Endothelial cell of umbilical vein (primary cell): Measurements from ENCODE around the gene UAP1L1. TPM values are rescaled to one million over a fixed set of nuclear protein-coding genes. Genes with fewer than 3 reads are reported as not detected.

Experiments
- BruUV-seq: library from RNA; stranded (reverse); fragments of 400-500 nt; replicated peaks from 2 replicates; lab custom pipeline; 2021; lab: Mats Ljungman, UMichigan
- CTCF ChIA-PET: fragments of 300-600, 350-600 bp; sonication (Branson Sonifier 250); formaldehyde crosslinking; loops from one replicate; lab custom pipeline; 2021; ENCODE audit warnings: antibody characterized with exemption, inconsistent platforms; lab: Charles Lee
- POLR2A ChIA-PET: fragments of 300-600, 350-600 bp; sonication (Branson Sonifier 250); formaldehyde crosslinking; loops from one replicate; lab custom pipeline; 2021; ENCODE audit warnings: antibody characterized with exemption, inconsistent platforms; lab: Charles Lee
- DNase-seq: peaks from one replicate; pipeline ENCODE4 v3.0.0-alpha.2; 2011; ENCODE audit warnings: low read depth, low spot score
- FAIRE-seq: peaks from 2 replicates; lab custom pipeline; 2011; peaks lifted over from hg19 to GRCh38; lab: Jason Lieb, UNC
- H2AFZ ChIP-seq: 2 replicates; pipeline ENCODE4 v1.6.0; 2012; ENCODE audit warnings: low read depth, low read length, control low read depth, inconsistent platforms
- H3K27ac ChIP-seq: 2 replicates; pipeline ENCODE4 v1.5.1; 2011; ENCODE audit warnings: low read depth, mild to moderate bottlenecking, control low read depth, low read length, moderate library complexity; ENCODE audit not compliant: insufficient read depth
- H3K27me3 ChIP-seq, 2 experiments: 2 replicates each; pipeline versions ENCODE4 v1.6.0 to v1.6.1; 2011; ENCODE audit warnings: low read length in 2 of 2, mixed read lengths in 1 of 2; ENCODE audit not compliant: control insufficient read depth in 2 of 2, insufficient read depth in 2 of 2
- H3K36me3 ChIP-seq, 2 experiments: 2 replicates in 1 of 2; 3 replicates in 1 of 2; pipeline ENCODE4 v1.5.1; 2011; ENCODE audit warnings: low read length in 2 of 2, mild to moderate bottlenecking in 1 of 2, moderate library complexity in 1 of 2; ENCODE audit not compliant: control insufficient read depth in 2 of 2, insufficient read depth in 2 of 2; ENCODE audit errors: extremely low read depth in 1 of 2
- H3K4me1 ChIP-seq: 3 replicates; pipeline ENCODE4 v1.5.1; 2011; ENCODE audit warnings: mild to moderate bottlenecking, low read length; ENCODE audit not compliant: control insufficient read depth, insufficient read depth; ENCODE audit errors: extremely low read depth
- H3K4me2 ChIP-seq: 2 replicates; pipeline ENCODE4 v1.6.1; 2011; ENCODE audit warnings: low read length, control low read depth, mixed read lengths; ENCODE audit not compliant: insufficient read depth
- H3K4me3 ChIP-seq, 3 experiments: fragments of 200-600 bp in 1 of 3; sonication (generic), shearing (Covaris generic) in 1 of 3; replicated peaks in 1 of 3; 2 replicates each; pipeline ENCODE4 v1.5.1; 2011 to 2016; ENCODE audit warnings: control low read depth in 3 of 3, low read length in 3 of 3, mild to moderate bottlenecking in 2 of 3, inconsistent platforms in 1 of 3, low read depth in 1 of 3, moderate library complexity in 1 of 3; ENCODE audit not compliant: insufficient read depth in 1 of 3
- H3K79me2 ChIP-seq: 2 replicates; pipeline ENCODE4 v1.6.0; 2012; ENCODE audit warnings: low read length, inconsistent platforms; ENCODE audit not compliant: control insufficient read depth, insufficient read depth
- H3K9ac ChIP-seq: replicated peaks from 2 replicates; pipeline ENCODE3; 2011; ENCODE audit warnings: low read length, control low read depth; ENCODE audit not compliant: insufficient read depth; ENCODE audit errors: extremely low read depth
- H3K9me1 ChIP-seq: replicated peaks from 3 replicates; pipeline ENCODE4 v1.6.0; 2011; ENCODE audit warnings: mild to moderate bottlenecking, low read length; ENCODE audit not compliant: control insufficient read depth, insufficient read depth; ENCODE audit errors: extremely low read depth
- H3K9me3 ChIP-seq: replicated peaks from 2 replicates; pipeline ENCODE4 v1.5.1; 2012; ENCODE audit warnings: low read length, inconsistent platforms; ENCODE audit not compliant: control insufficient read depth, insufficient read depth
- H4K20me1 ChIP-seq: replicated peaks from 2 replicates; pipeline ENCODE3; 2011; ENCODE audit warnings: mild to moderate bottlenecking, low read length; ENCODE audit not compliant: control insufficient read depth, insufficient read depth; ENCODE audit errors: extremely low read depth
- CTCF ChIP-seq, 2 donors: IDR thresholded peaks; 1 replicate in 1 of 2; 2 replicates in 1 of 2; pipeline ENCODE4 v1.5.1; 2011; ENCODE audit warnings: low read length in 2 of 2, mild to moderate bottlenecking in 2 of 2, moderate library complexity in 2 of 2, control low read depth in 1 of 2, inconsistent platforms in 1 of 2, low read depth in 1 of 2; ENCODE audit not compliant: insufficient read depth in 1 of 2; ENCODE audit errors: extremely low read depth in 1 of 2
- EZH2 ChIP-seq: IDR thresholded peaks from 2 replicates; pipeline ENCODE4 v1.6.1; 2012; ENCODE audit warnings: borderline replicate concordance, low read depth, mild to moderate bottlenecking, moderate library complexity, low read length, inconsistent platforms; ENCODE audit not compliant: severe bottlenecking
- FOS ChIP-seq: IDR thresholded peaks from 2 replicates; pipeline ENCODE4 v1.6.1; 2011; ENCODE audit warnings: mild to moderate bottlenecking, low read length, moderate library complexity, borderline replicate concordance; ENCODE audit not compliant: insufficient read depth
- GATA2 ChIP-seq: IDR thresholded peaks from 2 replicates; pipeline ENCODE4 v1.7.0; 2011; ENCODE audit warnings: low read depth, mild to moderate bottlenecking, moderate library complexity, mixed read lengths, low read length; ENCODE audit not compliant: insufficient read length, insufficient read depth
- JUN ChIP-seq: IDR thresholded peaks from 2 replicates; pipeline ENCODE4 v1.6.1; 2011; ENCODE audit warnings: borderline replicate concordance, low read depth; ENCODE audit not compliant: insufficient read length, insufficient read depth
- MAX ChIP-seq: IDR thresholded peaks from 2 replicates; pipeline ENCODE4 v1.6.1; 2011; ENCODE audit not compliant: insufficient read depth, insufficient read length
- MYC ChIP-seq: IDR thresholded peaks from one replicate; pipeline ENCODE4 v1.6.1; 2011; ENCODE audit warnings: mild to moderate bottlenecking, low read depth, low read length
- POLR2A ChIP-seq: IDR thresholded peaks from 2 replicates; pipeline ENCODE4 v1.6.1; 2012; ENCODE audit warnings: low read depth, mild to moderate bottlenecking, control low read depth, low read length
- POLR2AphosphoS5 ChIP-seq: IDR thresholded peaks from 2 replicates; pipeline ENCODE4 v1.6.1; 2012; ENCODE audit warnings: low read depth, mild to moderate bottlenecking, control low read depth, low read length, moderate library complexity; ENCODE audit not compliant: insufficient read depth
- dilution Hi-C: fragments of 300-500 bp; cut with MboI; formaldehyde crosslinking; loops from one replicate; pipeline ENCODE4 v1.15.0; 2019; ENCODE audit warnings: low sequenced_read_pairs; ENCODE audit not compliant: extremely low pct_ligation_motif_present
- intact Hi-C: fragments of 100-400 bp; cut with micrococcal nuclease; formaldehyde crosslinking; loops from one replicate; pipeline ENCODE4 v1.10.0; 2022
- polyA plus RNA-seq, 4 experiments: library from polyadenylated mRNA; depleted of rRNA in 3 of 4; stranded (reverse) in 3 of 4; unstranded in 1 of 4; fragments of >200 nt; gene quantifications; 2 replicates each; pipeline versions ENCODE4 v1.2.1 to v1.2.3, GENCODE V29; 2011 to 2012; ENCODE audit warnings: missing spikeins in 1 of 4
- small RNA-seq: library from RNA; depleted of rRNA; stranded (forward); fragments of <200 nt; gene quantifications from one replicate; pipeline ENCODE3, GENCODE V24; 2012; ENCODE audit warnings: low replicate concordance, low read depth; ENCODE audit not compliant: insufficient read depth, insufficient read length
- total RNA-seq: library from RNA; stranded (reverse); gene quantifications from 2 replicates; pipeline ENCODE4 v1.2.3, GENCODE V29; 2021

UAP1L1 gene
- total and polyA plus RNA-seq, 2 donors (not counting 3 experiments of a cell fraction or from before 2014, with no cell fraction given) = 26.0 to 41.7 TPM

GRCh38 chr9:137130176-137130755 is 52.9 kb downstream of the UAP1L1 start:
- Histone ChIP-seq H3K4me3 (peak overlapping the region; percentile 39 to 63 (median 51)), H3K27me3 (no peaks in the 10 kb centered on the region), H3K4me1 (peaks cover 26% of the 10 kb centered on the region), H3K9me1 (no peaks in the 10 kb centered on the region), H2AFZ (peak overlapping the region; percentile 85), H3K36me3 (no peaks in the 10 kb centered on the region), H3K79me2 (peaks cover 20% of the 10 kb centered on the region), H3K4me2 (peak overlapping the region; percentile 71), H3K9ac (peak overlapping the region; percentile 38), H4K20me1 (no peaks in the 10 kb centered on the region), H3K9me3 (no peaks in the 10 kb centered on the region), H3K27ac (peak overlapping the region; percentile 40)
- POLR2A ChIA-PET = interaction anchor here (0.6 to 1.3 kb wide), 6 partner anchors 15 to 152 kb away, joined by 3 to 9 read pairs (median 4); partner anchors contain the start of genes NPDC1, TPRN and TUBB4B
- DNase-seq = no peak
- intact Hi-C loops = loop anchor here (1.0 kb wide), 1 partner anchor 93 kb away; no protein-coding TSS in a partner anchor
- no peak for TF ChIP-seq CTCF (IDR thresholded peaks at IDR 0.05; ENCODE audit: extremely low read depth in 1 of 2, insufficient read depth in 1 of 2, low read depth in 1 of 2, low read length in 2 of 2)
- no peak for TF ChIP-seq POLR2A
- TF ChIP-seq EZH2 = no peak
- no peak for TF ChIP-seq FOS
- no peak for TF ChIP-seq POLR2AphosphoS5
- no peak for TF ChIP-seq JUN
- TF ChIP-seq MAX = no peak
- no peak for TF ChIP-seq MYC
- no peak for TF ChIP-seq GATA2
- dilution Hi-C loops = no loop called here
- BruUV-seq = TSS peak; percentile 65
- peak; percentile 18 for FAIRE-seq
- CTCF ChIA-PET = interaction anchor here (0.8 to 3.3 kb wide), 14 partner anchors 9 to 106 kb away, joined by 3 to 17 read pairs (median 4); partner anchors contain the start of genes DPP7, GRIN1 and RNF224

Small RNAs within 50 kb of the gene (small RNA-seq; reads per million reads assigned to genes)
- gene RF00153 = not detected

Other genes with a start within 250 kb of the UAP1L1 start
Only the 30 nearest of the 36 such genes appear.
- 21.5 and 23.1 TPM in 2 replicates for gene TRAF2, start 191.0 kb upstream of the UAP1L1 start, total RNA-seq
- gene TRAF2, start 191.0 kb upstream of the UAP1L1 start, polyA plus RNA-seq = 10.3 and 10.9 TPM in 2 replicates
- gene FBXW5, start 132.8 kb upstream of the UAP1L1 start, total RNA-seq = 95.6 and 97.3 TPM in 2 replicates
- 151 and 209 TPM in 2 replicates for gene FBXW5, start 132.8 kb upstream of the UAP1L1 start, polyA plus RNA-seq
- 1.4 and 1.9 TPM in 2 replicates for gene C8G, start 132.3 kb upstream of the UAP1L1 start, total RNA-seq
- 0.47 and 0.70 TPM in 2 replicates for gene C8G, start 132.3 kb upstream of the UAP1L1 start, polyA plus RNA-seq
- gene LCN12, start 125.2 kb upstream of the UAP1L1 start, total RNA-seq = 0.35 TPM in 1 of 2 replicates, not detected in the other
- gene LCN12, start 125.2 kb upstream of the UAP1L1 start, polyA plus RNA-seq = 0.52 and 0.62 TPM in 2 replicates
- gene PTGDS, start 100.0 kb upstream of the UAP1L1 start, total RNA-seq = not detected in 2 replicates
- not detected in 2 replicates for gene PTGDS, start 100.0 kb upstream of the UAP1L1 start, polyA plus RNA-seq
- gene LCNL1, start 94.5 kb upstream of the UAP1L1 start, total RNA-seq = not detected in 2 replicates
- not detected in 2 replicates for gene LCNL1, start 94.5 kb upstream of the UAP1L1 start, polyA plus RNA-seq
- gene PAXX, start 85.1 kb upstream of the UAP1L1 start, total RNA-seq = 35.0 and 38.7 TPM in 2 replicates
- gene PAXX, start 85.1 kb upstream of the UAP1L1 start, polyA plus RNA-seq = 34.0 and 49.9 TPM in 2 replicates
- not detected in 2 replicates for gene CLIC3, start 80.9 kb upstream of the UAP1L1 start, total RNA-seq
- 2.3 and 4.1 TPM in 2 replicates for gene CLIC3, start 80.9 kb upstream of the UAP1L1 start, polyA plus RNA-seq
- gene ABCA2, start 49.3 kb upstream of the UAP1L1 start, total RNA-seq = 20.0 and 23.4 TPM in 2 replicates
- 29.1 and 41.2 TPM in 2 replicates for gene ABCA2, start 49.3 kb upstream of the UAP1L1 start, polyA plus RNA-seq
- not detected in 2 replicates for gene FUT7, start 45.4 kb upstream of the UAP1L1 start, total RNA-seq
- gene FUT7, start 45.4 kb upstream of the UAP1L1 start, polyA plus RNA-seq = not detected in 2 replicates
- 157 and 181 TPM in 2 replicates for gene NPDC1, start 31.3 kb upstream of the UAP1L1 start, total RNA-seq
- gene NPDC1, start 31.3 kb upstream of the UAP1L1 start, polyA plus RNA-seq = 115 and 144 TPM in 2 replicates
- gene ENTPD2, start 23.5 kb upstream of the UAP1L1 start, total RNA-seq = not detected in 2 replicates
- gene ENTPD2, start 23.5 kb upstream of the UAP1L1 start, polyA plus RNA-seq = 0.03 TPM in 1 of 2 replicates, not detected in the other
- 24.3 and 27.8 TPM in 2 replicates for gene SAPCD2, start 7.0 kb upstream of the UAP1L1 start, total RNA-seq
- gene SAPCD2, start 7.0 kb upstream of the UAP1L1 start, polyA plus RNA-seq = 11.5 and 13.2 TPM in 2 replicates
- 67.7 and 75.3 TPM in 2 replicates for gene MAN1B1, start 9.5 kb downstream of the UAP1L1 start, total RNA-seq
- 81.0 and 83.3 TPM in 2 replicates for gene MAN1B1, start 9.5 kb downstream of the UAP1L1 start, polyA plus RNA-seq
- 118 and 149 TPM in 2 replicates for gene DPP7, start 37.2 kb downstream of the UAP1L1 start, total RNA-seq
- 200 and 247 TPM in 2 replicates for gene DPP7, start 37.2 kb downstream of the UAP1L1 start, polyA plus RNA-seq
- gene GRIN1, start 61.6 kb downstream of the UAP1L1 start, total RNA-seq = not detected in 2 replicates
- not detected in 2 replicates for gene GRIN1, start 61.6 kb downstream of the UAP1L1 start, polyA plus RNA-seq
- not detected in 2 replicates for gene LRRC26, start 92.5 kb downstream of the UAP1L1 start, total RNA-seq
- 0.08 TPM in 1 of 2 replicates, not detected in the other for gene LRRC26, start 92.5 kb downstream of the UAP1L1 start, polyA plus RNA-seq
- gene TMEM210, start 94.5 kb downstream of the UAP1L1 start, total RNA-seq = not detected in 2 replicates
- gene TMEM210, start 94.5 kb downstream of the UAP1L1 start, polyA plus RNA-seq = not detected in 2 replicates
- 69.2 and 70.0 TPM in 2 replicates for gene ANAPC2, start 111.0 kb downstream of the UAP1L1 start, total RNA-seq
- 44.8 and 57.5 TPM in 2 replicates for gene ANAPC2, start 111.0 kb downstream of the UAP1L1 start, polyA plus RNA-seq
- 89.0 and 90.5 TPM in 2 replicates for gene SSNA1, start 111.2 kb downstream of the UAP1L1 start, total RNA-seq
- gene SSNA1, start 111.2 kb downstream of the UAP1L1 start, polyA plus RNA-seq = 146 and 162 TPM in 2 replicates
- 12.1 and 12.4 TPM in 2 replicates for gene TPRN, start 123.2 kb downstream of the UAP1L1 start, total RNA-seq
- gene TPRN, start 123.2 kb downstream of the UAP1L1 start, polyA plus RNA-seq = 4.3 and 5.7 TPM in 2 replicates
- gene TMEM203, start 128.1 kb downstream of the UAP1L1 start, total RNA-seq = 25.6 and 29.6 TPM in 2 replicates
- 39.8 and 40.4 TPM in 2 replicates for gene TMEM203, start 128.1 kb downstream of the UAP1L1 start, polyA plus RNA-seq
- 23.4 and 26.7 TPM in 2 replicates for gene NDOR1, start 128.2 kb downstream of the UAP1L1 start, total RNA-seq
- gene NDOR1, start 128.2 kb downstream of the UAP1L1 start, polyA plus RNA-seq = 13.5 and 18.0 TPM in 2 replicates
- 3.8 and 4.8 TPM in 2 replicates for gene RNF208, start 144.7 kb downstream of the UAP1L1 start, total RNA-seq
- 1.3 and 1.7 TPM in 2 replicates for gene RNF208, start 144.7 kb downstream of the UAP1L1 start, polyA plus RNA-seq
- 0.44 and 0.92 TPM in 2 replicates for gene CYSRT1, start 147.7 kb downstream of the UAP1L1 start, total RNA-seq
- 1.1 and 1.6 TPM in 2 replicates for gene CYSRT1, start 147.7 kb downstream of the UAP1L1 start, polyA plus RNA-seq
- gene RNF224, start 150.0 kb downstream of the UAP1L1 start, total RNA-seq = not detected in 2 replicates
- gene RNF224, start 150.0 kb downstream of the UAP1L1 start, polyA plus RNA-seq = not detected in 2 replicates
- not detected in 2 replicates for gene SLC34A3, start 153.4 kb downstream of the UAP1L1 start, total RNA-seq
- not detected in 2 replicates for gene SLC34A3, start 153.4 kb downstream of the UAP1L1 start, polyA plus RNA-seq
- 546 and 558 TPM in 2 replicates for gene TUBB4B, start 163.8 kb downstream of the UAP1L1 start, total RNA-seq
- gene TUBB4B, start 163.8 kb downstream of the UAP1L1 start, polyA plus RNA-seq = 418 and 439 TPM in 2 replicates
- gene STPG3, start 173.8 kb downstream of the UAP1L1 start, total RNA-seq = not detected in 2 replicates
- not detected in 2 replicates for gene STPG3, start 173.8 kb downstream of the UAP1L1 start, polyA plus RNA-seq
- 70.2 and 76.1 TPM in 2 replicates for gene NELFB, start 177.8 kb downstream of the UAP1L1 start, total RNA-seq
- gene NELFB, start 177.8 kb downstream of the UAP1L1 start, polyA plus RNA-seq = 61.8 and 62.3 TPM in 2 replicates